Posterior vena cava (tissue), 2 donors: ENCODE data around the gene TTC33. TPM values are rescaled to one million over a fixed set of nuclear protein-coding genes. Genes with fewer than 3 reads are reported as not detected.

ENCODE experiments used
- DNase-seq: peaks from one replicate; pipeline ENCODE4 v3.0.0-alpha.2; 2020; ENCODE audit warnings: low spot score
- intact Hi-C, 2 donors: fragments of 100-400 bp; cut with DNase I; formaldehyde crosslinking; loops; one replicate each; pipeline versions ENCODE4 v1.14.1 to v1.14.2; 2022 to 2023
- total RNA-seq, 2 donors: library from RNA; stranded (reverse); fragmentation: NEBNext Ultra II Directional; extraction: Animal tissue kit (Norgen Biotek cat#: 25700); gene quantifications; one replicate each; pipeline ENCODE4 v1.2.1, GENCODE V29; 2021
- donor health status: DM: yes; HTN: yes; CAD: no.
- donor health status: DM: yes; HTN: yes; CAD: no.

Gene TTC33
- total RNA-seq, 2 donors from 2014 or later = 13.3 to 18.2 TPM

DNA sequence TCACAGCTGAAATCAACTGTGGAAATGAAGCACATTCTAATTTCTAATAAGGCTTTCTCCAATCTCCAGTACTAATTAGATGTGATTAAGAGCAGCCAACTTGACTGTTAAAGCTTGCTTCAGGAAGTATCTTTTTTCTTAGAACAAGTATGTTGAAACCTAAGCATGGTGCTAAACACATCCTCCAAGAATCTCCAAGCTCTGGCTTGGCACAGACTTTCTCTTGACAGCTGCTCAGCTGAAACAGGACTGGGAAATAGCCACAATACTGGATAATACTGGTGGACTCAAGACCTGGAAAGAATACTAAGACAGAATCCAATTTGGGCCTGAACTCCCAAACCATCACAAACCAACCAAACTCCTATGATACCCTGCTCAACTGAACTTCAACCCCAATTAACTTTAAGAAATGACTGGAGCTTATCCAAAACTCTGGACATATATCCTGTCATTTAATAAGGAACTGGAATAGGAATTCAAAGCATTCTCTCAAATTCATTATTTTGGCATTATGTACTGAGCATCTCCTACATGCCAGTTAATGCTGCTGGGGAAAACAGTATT lies 26.2 kb upstream of the TTC33 start:
- DNase-seq = no peak
- intact Hi-C loops = no loop called here

DNA sequence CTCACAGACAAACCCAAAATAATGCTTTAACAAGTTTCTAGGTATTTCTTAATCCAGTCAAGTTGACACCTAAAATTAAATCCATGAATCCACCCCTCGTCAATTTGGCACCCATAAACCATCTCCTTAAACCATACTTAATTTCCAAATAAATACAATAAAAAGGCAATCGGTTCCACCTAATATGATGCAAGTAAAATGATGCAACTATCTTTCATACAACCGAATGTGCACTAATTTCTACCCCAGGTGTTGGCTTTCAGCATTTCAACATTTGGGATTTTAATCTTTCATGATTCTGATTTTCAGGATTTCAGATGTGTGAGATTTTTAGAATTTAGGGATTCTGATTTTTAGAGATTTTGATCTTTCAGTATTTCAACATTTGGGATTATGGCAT lies 25.1 kb upstream of the TTC33 start:
- DNase-seq = no peak
- intact Hi-C loops = no loop called here

GRCh38 chr5:40780199-40780598 lies 24.4 kb upstream of the TTC33 start:
- intact Hi-C loops = no loop called here
- DNase-seq = no peak

- intact Hi-C loops = no loop called here
Measured at GRCh38 chr5:40779561-40779960, 23.8 kb upstream of the TTC33 start.

DNA sequence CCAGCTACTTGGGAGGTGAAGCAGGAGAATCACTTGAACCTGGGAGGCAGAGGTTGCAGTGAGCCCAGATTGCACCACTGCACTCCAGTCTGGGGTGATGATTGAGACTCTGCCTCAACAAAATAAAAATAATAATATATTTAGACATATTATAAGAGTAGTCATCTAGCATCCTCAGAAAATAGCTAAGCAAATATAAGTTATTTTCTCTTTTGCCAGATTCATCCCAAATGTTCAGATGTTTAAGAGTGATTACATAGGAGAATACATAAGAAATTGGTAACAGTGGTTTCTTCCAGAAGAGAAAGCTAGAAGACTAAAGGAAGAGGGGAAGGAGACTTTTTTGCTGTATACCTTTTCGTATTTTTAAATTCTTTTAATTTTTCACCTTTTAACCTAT lies 22.4 kb upstream of the TTC33 start:
- no peak for DNase-seq
- intact Hi-C loops = no loop called here

More at GRCh38 chr5:40779561-40779960, 23.8 kb upstream of the TTC33 start:
- no peak for DNase-seq

DNA sequence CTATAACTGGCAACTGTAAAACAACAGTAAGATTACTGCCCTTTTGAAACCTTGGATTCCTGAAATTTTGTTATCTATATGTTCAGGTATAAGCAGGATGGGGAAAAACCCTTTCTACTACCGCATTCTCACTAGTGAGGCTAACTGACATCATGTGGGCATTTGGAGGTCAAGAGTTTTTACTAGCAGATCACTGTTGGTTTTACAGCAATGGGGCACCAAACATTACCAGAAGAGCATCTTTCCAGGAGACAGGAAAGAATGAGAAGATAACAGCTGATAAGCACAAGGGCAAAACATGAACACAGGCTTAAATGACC lies 20.9 kb upstream of the TTC33 start:
- no peak for DNase-seq
- intact Hi-C loops = no loop called here

DNA sequence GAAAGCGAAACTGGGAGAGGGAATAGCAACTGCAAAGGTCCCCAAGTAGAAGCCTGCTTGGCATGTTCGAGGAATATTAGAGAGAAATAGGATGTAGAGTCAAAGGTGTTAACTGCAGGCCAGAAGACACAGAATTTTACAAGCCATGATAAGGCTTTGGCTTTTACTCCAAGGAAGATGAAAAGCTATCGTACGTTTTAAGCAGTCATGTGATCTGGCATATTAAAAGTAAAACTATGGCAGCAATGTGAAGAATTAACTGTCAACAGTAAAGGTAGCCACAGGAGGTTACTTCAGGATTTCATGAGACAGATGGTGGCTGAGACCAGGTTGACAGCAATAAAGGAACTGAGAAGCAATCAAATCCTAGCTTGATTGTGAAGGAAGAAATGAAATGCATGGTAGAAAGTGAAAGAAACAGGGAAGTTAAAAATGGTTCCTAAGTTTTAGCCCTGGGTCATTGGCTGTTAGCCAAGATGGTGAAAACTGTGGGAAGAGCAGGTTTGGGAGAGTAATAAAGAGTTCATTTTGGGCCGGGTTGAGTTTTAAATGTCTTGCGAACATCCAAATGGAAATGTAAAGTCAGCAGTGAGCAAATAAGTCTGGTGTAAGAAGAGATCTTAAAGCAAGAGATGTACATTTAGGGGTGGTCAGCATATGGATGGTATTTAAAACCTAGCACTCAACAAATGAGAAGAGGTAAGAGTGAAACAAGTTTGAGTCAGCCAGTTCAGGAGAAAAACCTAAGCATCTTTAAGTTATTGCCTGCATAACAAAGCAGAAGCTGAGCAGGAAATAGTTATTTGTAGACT lies 20.3 kb upstream of the TTC33 start:
- no peak for DNase-seq
- intact Hi-C loops = no loop called here

GRCh38 chr5:40775085-40775845 lies 19.5 kb upstream of the TTC33 start:
- no peak for DNase-seq
- intact Hi-C loops = no loop called here

GRCh38 chr5:40774623-40775022 lies 18.9 kb upstream of the TTC33 start:
- intact Hi-C loops = loop anchor here in 1 of 2 donors (5.0 kb wide), 1 partner anchor 302 kb away; no protein-coding TSS in a partner anchor
- DNase-seq = no peak

DNA sequence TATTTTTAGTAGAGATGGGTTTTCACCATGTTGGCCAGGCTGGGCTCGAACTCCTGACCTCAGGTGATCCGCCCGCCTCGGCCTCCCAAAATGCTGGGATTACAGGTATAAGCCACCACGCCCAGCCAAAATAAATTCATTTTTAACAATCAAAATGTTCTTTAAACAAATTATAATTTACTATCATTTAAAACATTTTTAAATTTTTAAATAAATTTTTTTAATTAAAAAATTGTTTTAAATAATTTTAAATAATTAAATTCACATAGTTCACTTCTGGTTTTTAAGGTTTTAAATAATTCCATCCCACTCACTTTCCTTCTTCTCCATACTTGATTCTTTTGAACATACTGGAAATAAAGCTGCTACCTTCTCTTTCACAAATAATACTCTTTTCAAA lies 15.0 kb upstream of the TTC33 start:
- intact Hi-C loops = loop anchor here in 1 of 2 donors (5.0 kb wide), 1 partner anchor 298 kb away; no protein-coding TSS in a partner anchor
- DNase-seq = no peak

DNA sequence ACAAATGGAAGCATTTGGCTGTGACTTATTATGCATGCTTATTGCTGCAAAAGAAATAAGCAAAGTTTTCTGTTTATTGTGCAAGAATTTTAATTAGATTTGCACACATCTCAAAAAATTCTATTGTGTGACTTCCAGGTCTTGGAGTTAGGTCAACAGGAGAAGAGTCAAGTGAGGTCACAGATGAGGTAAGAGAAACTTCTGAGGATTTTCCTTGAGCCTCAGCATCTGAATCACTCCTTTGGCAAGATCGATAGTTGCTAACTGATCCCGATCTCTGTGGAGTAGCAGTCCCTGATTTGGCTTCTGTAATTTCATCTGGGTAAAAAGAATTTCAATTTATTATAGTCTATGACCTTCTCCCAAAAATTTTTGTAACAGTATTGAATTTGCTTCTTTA lies 6.9 kb upstream of the TTC33 start:
- intact Hi-C loops = no loop called here
- DNase-seq = no peak

GRCh38 chr5:40757400-40757799 lies 1.6 kb upstream of the TTC33 start:
- intact Hi-C loops = loop anchor here in 1 of 2 donors (10.0 kb wide), 1 partner anchor 77 kb away; the partner anchor contains the start of gene RPL37
- no peak for DNase-seq

DNA sequence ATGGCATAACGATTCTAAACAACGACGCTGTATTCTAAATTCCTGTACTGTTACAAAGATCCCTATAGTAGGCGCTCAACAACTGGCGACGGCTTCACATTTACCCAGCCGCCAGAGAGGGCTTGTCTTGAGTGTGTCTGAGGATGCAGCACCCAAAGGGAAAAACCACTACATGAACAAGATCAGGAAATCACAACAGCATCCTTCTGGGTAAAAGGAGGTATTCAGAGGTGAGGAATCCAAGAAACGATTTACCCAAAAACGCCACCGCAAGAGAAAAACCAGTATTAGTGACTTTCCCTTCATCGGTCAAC lies 711 bp downstream of the TTC33 start:
- DNase-seq = peak; percentile 88
- intact Hi-C loops = loop anchor here in 1 of 2 donors (10.0 kb wide), 1 partner anchor 80 kb away; the partner anchor contains the start of gene RPL37

DNA sequence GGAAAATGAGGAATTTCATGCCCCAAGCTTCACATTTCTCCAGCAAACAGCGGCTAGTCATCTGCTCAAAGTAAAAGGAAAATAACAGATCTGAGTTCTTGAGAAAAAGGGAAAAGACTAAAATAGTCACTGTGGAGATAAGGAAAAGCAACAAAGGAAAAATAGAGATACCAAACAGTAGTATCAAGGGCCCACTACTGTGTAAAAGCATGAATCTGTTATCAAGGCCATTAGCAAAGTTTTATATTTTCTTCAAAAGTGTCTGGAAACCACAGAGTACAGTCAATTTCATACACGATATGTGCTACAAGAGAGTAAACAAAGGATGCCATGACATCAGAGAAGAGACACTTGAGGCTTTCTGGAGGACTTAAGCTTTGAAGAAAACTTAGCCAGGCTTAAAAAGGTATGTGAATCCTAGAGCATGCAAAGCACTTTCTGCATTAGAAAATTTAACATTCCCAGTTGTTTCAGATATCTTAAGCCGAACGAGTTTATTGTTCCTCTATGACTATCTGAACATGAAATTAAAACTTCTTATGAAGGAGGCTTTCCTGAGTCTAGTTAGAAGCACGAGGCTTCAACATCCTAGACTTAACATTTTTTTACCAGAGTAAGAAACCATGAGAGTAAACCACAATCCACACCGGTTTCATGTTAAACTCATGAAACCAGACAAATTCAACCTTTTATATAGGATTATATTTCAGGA lies 1.2 kb downstream of the TTC33 start:
- intact Hi-C loops = loop anchor here in 1 of 2 donors (10.0 kb wide), 1 partner anchor 80 kb away; the partner anchor contains the start of gene RPL37
- no peak for DNase-seq

DNA sequence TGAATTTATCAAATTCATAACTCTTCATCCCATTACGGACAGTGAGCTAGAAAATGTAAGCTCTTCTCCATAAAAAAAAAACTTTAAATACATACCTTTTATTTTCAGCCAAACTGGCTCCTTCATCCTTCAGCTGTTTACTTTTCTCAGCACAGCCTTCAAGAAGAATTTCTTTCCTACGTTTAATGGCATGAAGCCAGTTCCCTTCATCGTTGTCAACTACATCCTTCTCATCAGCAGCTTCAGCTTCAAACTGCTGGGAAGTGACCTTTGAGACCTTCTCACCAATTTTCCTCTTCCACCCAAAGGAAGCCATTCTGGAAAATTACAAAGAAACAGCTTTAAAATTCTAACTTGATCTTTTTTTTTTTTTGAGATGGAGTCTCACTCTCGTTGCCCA lies 9.1 kb downstream of the TTC33 start:
- no peak for DNase-seq
- intact Hi-C loops = no loop called here

- intact Hi-C loops = no loop called here
- no peak for DNase-seq
Measured at GRCh38 chr5:40743771-40744170, 12.0 kb downstream of the TTC33 start.

DNA sequence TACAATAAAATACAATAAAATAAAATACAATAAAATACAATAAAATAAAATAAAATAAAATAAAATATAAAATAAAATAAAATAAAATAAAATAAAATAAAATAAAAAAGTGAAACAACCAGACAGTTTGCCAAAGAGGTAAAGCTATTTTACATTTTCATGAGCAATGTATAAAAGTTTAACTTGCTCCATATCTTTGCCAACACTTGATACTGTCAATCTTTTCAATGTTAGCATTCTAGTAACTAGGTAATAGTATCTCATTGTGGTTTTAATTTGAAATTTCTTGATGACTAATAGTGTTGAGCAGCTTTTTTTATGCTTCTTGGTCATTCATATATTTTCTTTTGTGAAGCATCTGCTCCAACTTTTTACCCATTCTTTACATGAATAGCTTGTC lies 17.3 kb downstream of the TTC33 start:
- intact Hi-C loops = loop anchor here in 1 of 2 donors (10.0 kb wide), 1 partner anchor 1024 kb away; no protein-coding TSS in a partner anchor
- DNase-seq = no peak

- no peak for DNase-seq
- intact Hi-C loops = loop anchor here in 1 of 2 donors (10.0 kb wide), 1 partner anchor 1021 kb away; no protein-coding TSS in a partner anchor
Measured at GRCh38 chr5:40736103-40736875, 19.5 kb downstream of the TTC33 start.

DNA sequence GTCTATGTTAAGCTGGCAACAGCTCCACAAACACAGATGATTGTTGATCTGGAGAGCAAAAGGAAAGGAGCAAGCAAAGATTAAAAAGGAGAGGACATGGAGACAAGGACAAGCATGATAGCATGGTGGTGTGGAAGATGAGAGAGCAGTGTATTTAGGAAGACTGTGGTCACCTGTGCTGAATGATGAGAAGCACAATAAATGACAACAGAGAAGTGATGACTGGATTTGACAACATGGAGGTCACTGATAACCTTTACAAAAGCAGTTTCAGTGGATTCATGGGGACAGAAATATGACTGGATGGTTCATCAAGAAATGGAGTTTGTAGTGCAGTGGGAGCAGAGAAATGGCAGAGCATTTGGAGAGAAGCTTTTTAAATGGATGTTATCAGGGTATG lies 20.2 kb downstream of the TTC33 start:
- intact Hi-C loops = loop anchor here in 1 of 2 donors (10.0 kb wide), 1 partner anchor 1021 kb away; no protein-coding TSS in a partner anchor

More for the DNA sequence above, 20.2 kb downstream of the TTC33 start:
- no peak for DNase-seq
